NCI-H460 (cell line): ENCODE results near the gene ABHD15. TPM values are rescaled to one million over a fixed set of nuclear protein-coding genes. Genes with fewer than 3 reads are reported as not detected.

Experiments
- DNase-seq: peaks from one replicate; pipeline ENCODE4 v3.0.0-alpha.2; 2016; ENCODE audit warnings: low read depth; ENCODE audit errors: extremely low read depth
- total RNA-seq: library from RNA; depleted of rRNA; stranded (reverse); fragments of >200 nt; shearing (Covaris generic); gene quantifications from 2 replicates; pipeline ENCODE4 v1.2.3, GENCODE V29; 2014; rRNA removed

ABHD15 gene
- total RNA-seq, 1 experiment from 2014 or later = 14.0 TPM

- DNase-seq = no peak
These were observed 17.5 kb downstream of the ABHD15 start for GRCh38 chr17:29549177-29549923.

DNA sequence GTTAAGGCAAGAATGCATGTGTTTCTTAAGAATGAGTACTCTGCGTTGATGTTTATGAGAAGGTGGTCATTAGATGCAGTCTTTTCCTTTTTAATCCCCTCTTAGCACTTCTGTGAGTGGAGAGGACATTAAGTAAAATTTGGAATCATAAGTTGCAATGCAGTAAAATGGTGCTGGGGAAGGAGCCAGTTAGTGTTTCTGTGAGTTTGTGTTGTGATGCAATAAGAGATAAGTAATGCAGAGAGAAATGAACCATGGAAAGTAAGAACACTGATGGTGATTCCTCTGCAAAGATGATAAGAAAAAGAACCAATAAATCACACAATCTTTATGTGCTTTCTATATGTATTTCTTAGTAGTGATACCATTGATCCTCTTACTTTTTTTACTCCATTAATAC is 20.0 kb downstream of the ABHD15 start:
- DNase-seq = no peak

DNA sequence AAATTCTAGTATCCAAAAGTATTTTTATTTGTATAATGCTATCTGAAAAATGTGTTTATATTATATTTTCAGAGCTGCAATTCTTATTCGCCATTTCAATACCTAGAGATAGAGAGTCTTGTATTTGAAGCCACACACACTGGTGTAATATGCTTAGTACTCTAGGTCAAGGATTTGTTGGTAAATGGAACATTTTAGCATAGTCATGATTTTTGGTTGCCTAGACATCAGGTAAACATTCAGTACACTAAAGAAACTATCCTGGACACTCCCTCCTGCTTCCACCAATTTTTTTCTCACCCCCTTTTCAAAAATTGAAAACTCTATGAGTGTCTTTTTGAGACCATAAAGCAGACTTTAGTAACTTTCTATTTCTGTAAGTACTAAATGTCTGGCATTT is 20.8 kb downstream of the ABHD15 start:
- DNase-seq = no peak

- no peak for DNase-seq
These were observed 22.8 kb downstream of the ABHD15 start for GRCh38 chr17:29544066-29544465.

- no peak for DNase-seq
These were observed 32.9 kb downstream of the ABHD15 start for GRCh38 chr17:29533976-29534375.

DNA sequence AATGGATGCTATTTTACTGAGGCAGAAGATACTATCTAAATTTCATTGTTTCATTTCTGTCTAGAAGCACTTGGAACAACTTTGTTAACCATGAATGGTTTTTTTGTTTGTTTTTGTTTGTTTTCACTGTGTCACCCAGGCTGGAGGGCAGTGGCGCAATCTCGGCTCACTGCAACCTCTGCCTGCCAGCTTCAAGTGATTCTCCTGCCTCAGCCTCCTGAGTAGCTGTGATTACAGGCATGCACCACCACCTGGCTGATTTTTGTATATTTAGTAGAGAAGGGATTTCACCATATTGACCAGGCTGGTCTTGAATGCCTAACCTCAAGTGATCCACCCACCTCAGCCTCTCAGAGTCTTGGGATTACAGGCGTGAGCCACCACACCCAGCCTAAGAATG is 40.5 kb downstream of the ABHD15 start:
- DNase-seq = no peak

GRCh38 chr17:29524692-29525091 is 42.1 kb downstream of the ABHD15 start:
- no peak for DNase-seq

DNA sequence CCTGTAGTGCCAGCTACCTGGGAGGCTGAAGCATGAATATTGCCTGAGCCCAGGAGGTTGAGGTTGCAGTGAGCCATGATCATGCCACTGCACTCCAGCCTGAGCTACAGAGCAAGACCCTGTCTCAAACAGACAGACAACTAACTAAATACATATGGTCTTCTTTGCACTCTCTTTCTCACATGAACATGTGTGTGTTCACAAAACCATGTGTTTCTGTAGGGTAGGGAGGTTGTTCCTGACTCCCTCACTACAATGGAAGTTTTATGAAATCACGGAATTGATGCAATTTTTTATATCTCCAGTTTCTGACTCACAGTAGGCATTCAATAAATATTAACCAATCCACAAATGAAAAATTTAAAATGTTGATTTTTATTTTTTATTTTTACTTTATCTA is 48.5 kb downstream of the ABHD15 start:
- DNase-seq = no peak

- no peak for DNase-seq
These were observed 52.0 kb downstream of the ABHD15 start for GRCh38 chr17:29514792-29515191.

- no peak for DNase-seq
These were observed 55.9 kb downstream of the ABHD15 start for GRCh38 chr17:29510953-29511352.

Other genes with a start within 250 kb of the ABHD15 start
- gene TAOK1, start 176.7 kb downstream of the ABHD15 start, total RNA-seq = 43.8 and 50.6 TPM in 2 replicates
- gene TP53I13, start 1.7 kb upstream of the ABHD15 start, total RNA-seq = 65.2 and 83.3 TPM in 2 replicates
- gene GIT1, start 22.6 kb upstream of the ABHD15 start, total RNA-seq = 37.9 and 41.3 TPM in 2 replicates
- 14.7 and 19.1 TPM in 2 replicates for gene ANKRD13B, start 26.1 kb upstream of the ABHD15 start, total RNA-seq
- gene CORO6, start 55.9 kb upstream of the ABHD15 start, total RNA-seq = 0.63 and 0.87 TPM in 2 replicates